Measurements from ENCODE around the gene C10orf71.

C10orf71 gene

GRCh38 chr10:49344840-49345239 is 45.9 kb downstream of the C10orf71 start:
- no peak for DNase-seq

GRCh38 chr10:49347342-49347741 is 48.4 kb downstream of the C10orf71 start:
- no peak for DNase-seq

- DNase-seq: no peak
These were observed 48.9 kb downstream of the C10orf71 start for GRCh38 chr10:49347827-49348226.

- DNase-seq: no peak
These were observed 49.6 kb downstream of the C10orf71 start for GRCh38 chr10:49348593-49348992.

GRCh38 chr10:49349390-49349789 is 50.4 kb downstream of the C10orf71 start:
- DNase-seq: no peak

- no peak for DNase-seq
These were observed 51.2 kb downstream of the C10orf71 start for GRCh38 chr10:49350138-49350537.

- no peak for DNase-seq
These were observed 52.0 kb downstream of the C10orf71 start for GRCh38 chr10:49350846-49351532.

- no peak for DNase-seq
These were observed 52.7 kb downstream of the C10orf71 start for GRCh38 chr10:49351669-49352068.

- DNase-seq: no peak
These were observed 53.4 kb downstream of the C10orf71 start for GRCh38 chr10:49352323-49352722.

GRCh38 chr10:49353026-49353894 is 54.3 kb downstream of the C10orf71 start:
- no peak for DNase-seq

- no peak for DNase-seq
These were observed 55.1 kb downstream of the C10orf71 start for GRCh38 chr10:49353895-49354566.

- no peak for DNase-seq
These were observed 55.6 kb downstream of the C10orf71 start for GRCh38 chr10:49354593-49354992.

GRCh38 chr10:49355221-49355620 is 56.3 kb downstream of the C10orf71 start:
- no peak for DNase-seq

- no peak for DNase-seq
These were observed 57.2 kb downstream of the C10orf71 start for GRCh38 chr10:49356181-49356580.

GRCh38 chr10:49356944-49357343 is 58.0 kb downstream of the C10orf71 start:
- DNase-seq: no peak

GRCh38 chr10:49357910-49358309 is 58.9 kb downstream of the C10orf71 start:
- DNase-seq: no peak

GRCh38 chr10:49359349-49360270 is 60.6 kb downstream of the C10orf71 start:
- no peak for DNase-seq

GRCh38 chr10:49360271-49361177 is 61.6 kb downstream of the C10orf71 start:
- no peak for DNase-seq

GRCh38 chr10:49361178-49361554 is 62.2 kb downstream of the C10orf71 start:
- DNase-seq: no peak

GRCh38 chr10:49361735-49362568 is 63.0 kb downstream of the C10orf71 start:
- no peak for DNase-seq
